HG02678 (cell line): Measurements from ENCODE around the gene CDAN1.
"Not testable (repeated sequence)": the region's sequence is repeated elsewhere in the genome, so short reads cannot be mapped to it uniquely, and the experiment has no call there.

Experiments used
- ATAC-seq: cut with Tn5 transposase; IDR thresholded peaks from one replicate; pipeline ENCODE4 v1.9.1; 2021; ENCODE audit warnings: mild to moderate bottlenecking, moderate library complexity; ENCODE audit not compliant: unreplicated experiment

CDAN1 gene

DNA sequence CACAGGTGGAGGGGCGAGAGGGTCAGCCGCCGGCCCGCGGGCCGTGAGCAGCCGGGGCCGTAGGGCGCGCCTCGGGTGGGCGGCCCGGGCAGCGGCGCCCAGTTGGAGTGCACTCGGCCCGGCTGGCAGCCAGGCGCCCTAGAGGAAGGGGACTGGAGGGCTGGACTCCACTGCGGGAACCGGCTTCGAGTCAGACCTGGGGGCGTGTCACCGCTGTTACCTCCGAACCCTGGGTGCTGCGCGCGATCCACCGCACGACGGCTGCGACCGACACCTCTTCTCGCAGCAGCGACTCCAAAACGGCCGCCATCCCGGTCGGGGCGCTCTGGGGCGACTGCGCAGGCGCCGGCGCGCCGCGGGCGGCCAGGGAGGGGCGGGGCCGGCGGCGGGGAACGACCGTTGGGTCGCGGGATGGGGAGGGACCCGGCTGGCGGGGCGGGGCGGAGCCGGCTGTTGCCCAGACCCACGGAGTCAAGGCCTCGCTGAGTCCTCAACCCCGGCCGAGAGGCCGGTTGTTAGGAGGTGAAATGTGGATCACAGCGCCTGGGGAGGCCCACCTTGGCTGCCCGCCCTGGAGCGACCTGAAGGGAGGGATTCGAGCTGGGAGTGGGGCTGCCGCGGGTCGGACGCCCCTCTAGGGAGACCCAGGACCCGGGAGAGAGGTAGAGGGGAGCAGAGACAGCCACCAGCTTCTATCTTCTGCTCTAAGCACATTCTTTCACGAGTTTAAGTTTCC is at the start of gene CDAN1:
Gene CDAN1 (minus strand): TSS at position 336 of the 736 bp plus-strand sequence. CDS start 26 bp downstream, at position 310.
- peak; percentile 89 for ATAC-seq

DNA sequence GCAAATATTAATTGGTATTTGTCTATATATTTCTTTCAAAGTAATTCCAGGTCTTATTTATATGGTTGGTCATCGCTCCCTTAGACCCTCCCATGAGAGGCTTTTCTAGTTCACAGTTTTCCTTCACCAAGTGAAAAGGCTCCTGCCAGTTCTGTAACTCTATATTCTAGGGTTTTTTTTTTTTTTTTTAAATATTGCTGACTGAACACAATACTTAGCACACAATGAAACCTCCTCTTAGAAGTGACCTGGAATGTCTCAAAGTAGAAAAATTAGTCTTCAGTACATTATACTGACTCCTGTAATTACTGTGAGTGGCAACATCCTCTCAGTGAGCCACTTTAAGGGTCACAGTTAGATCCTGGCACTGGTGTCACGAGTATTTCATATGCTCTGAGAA is 48.6 kb upstream of the CDAN1 start:
- no peak for ATAC-seq

GRCh38 chr15:42784705-42785104 is 47.8 kb upstream of the CDAN1 start:
- ATAC-seq: no peak

- ATAC-seq: no peak
Measured at GRCh38 chr15:42782716-42783115, 45.8 kb upstream of the CDAN1 start.

DNA sequence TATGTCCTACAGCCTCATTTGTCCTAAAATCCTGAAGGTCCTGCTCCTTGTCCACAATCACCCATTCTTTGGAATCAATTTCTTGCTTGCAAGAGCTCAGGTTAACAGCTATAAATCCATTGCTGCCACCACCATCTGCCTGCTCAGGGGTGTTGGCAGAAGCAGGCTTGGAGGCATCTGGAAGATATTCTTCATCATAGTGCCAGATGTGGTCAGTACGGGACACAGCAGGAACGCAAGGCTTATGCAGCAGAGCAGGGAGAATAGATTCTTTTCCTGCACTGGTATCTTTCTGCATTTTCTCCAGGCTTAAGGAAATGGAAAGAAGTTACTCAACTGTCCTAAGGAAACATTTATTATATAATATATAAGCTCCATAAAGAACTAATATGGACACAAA is 38.5 kb upstream of the CDAN1 start:
- no peak for ATAC-seq

DNA sequence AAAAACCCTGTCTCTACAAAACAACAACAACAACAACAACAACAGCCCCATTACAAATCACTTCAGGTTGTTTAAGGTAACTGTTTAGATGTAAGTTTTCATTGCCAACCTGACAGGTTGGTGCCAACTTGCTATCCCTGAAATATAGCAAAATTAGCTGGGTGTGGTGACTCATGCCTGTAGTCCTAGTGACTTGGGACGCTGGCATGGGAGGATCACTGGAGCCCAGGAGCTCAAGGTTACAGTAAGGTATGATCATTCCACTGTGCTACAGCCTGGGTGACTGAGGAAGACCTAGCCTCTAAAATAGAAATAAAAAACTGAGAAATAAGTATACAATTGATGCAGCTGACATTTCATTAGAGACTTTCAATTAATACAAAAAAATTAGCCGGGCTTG is 36.0 kb upstream of the CDAN1 start:
- ATAC-seq: no peak

DNA sequence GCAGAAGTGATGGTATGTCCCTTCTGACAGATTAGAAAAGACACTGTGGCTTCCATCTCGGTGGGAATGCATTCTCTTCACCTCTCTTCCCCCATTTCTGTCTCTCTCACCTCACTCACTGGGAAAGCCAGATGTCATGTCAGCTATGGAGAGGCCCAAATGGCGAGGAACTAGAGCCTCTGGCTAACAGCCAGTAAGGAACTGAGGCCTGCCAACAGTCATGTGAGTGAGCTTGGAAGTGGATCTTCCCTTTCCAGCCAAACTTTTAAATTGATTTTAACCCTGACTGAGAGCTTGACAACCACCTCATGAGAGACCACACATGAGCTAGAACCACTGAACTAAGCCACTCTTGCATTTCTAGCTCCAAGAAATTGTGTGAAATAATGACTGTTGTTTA is 35.2 kb upstream of the CDAN1 start:
- no peak for ATAC-seq

GRCh38 chr15:42766109-42766508 is 29.2 kb upstream of the CDAN1 start:
- not testable (repeated sequence) for ATAC-seq

- not testable (repeated sequence) for ATAC-seq
Measured at GRCh38 chr15:42764154-42764731, 27.3 kb upstream of the CDAN1 start.

DNA sequence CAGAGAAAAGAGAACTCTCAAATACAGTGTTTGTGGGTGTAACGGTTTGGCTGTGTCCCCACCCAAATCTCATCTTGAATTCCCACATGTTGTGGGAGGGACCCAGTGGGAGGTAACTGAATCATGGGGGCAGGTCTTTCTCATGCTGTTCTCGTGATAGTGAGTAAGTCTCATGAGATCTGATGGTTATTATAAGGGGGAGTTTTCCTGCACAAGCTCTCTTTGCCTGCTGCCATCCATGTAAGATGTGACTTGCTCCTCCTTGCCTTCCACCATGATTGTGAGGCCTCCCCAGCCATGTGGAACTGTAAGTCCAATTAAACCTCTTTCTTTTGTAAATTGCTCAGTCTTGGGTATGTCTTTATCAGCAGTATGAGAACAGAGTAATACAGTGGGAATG is 24.9 kb upstream of the CDAN1 start:
- not testable (repeated sequence) for ATAC-seq

GRCh38 chr15:42760759-42761158 is 23.8 kb upstream of the CDAN1 start:
- ATAC-seq: no peak

DNA sequence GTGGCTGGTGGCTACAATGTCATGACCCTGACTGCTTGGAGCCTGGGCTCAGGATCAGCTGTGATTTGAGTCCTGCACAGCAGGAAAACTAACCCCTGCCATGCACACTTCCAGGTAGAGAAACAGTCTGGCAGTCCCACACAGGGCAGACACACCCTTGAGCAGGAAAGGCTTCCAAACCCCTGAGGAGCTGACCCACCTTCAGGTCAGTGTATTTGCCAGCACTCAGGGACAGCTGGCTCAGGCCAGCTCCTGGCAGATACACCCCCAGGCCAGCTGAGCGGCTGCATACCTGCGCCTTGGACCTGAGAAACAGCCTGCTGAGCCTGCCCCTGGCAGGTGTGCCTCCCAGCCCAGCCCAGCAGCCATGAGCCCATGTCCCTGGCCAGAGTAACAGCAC is 22.2 kb upstream of the CDAN1 start:
- ATAC-seq: no peak

DNA sequence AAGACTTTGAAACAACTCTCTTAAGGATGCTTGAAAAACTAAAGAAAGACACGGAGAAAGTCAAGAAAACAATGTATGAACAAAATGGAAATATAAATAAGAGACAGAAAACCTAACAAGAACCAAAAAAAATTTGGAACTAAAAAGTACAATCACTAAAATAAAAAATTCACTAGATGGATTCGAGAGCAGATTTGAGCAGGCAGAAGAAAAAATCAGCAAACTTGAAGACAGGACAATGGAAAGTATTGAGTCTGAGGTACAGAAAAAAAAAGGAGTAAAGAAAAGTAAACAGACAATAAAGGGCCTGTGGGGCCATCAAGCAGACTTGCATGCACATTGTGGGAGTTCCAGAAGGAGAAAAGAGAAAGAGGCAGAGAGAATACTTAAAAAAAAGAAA is 13.4 kb upstream of the CDAN1 start:
- no peak for ATAC-seq

GRCh38 chr15:42749266-42749665 is 12.3 kb upstream of the CDAN1 start:
- ATAC-seq: no peak

DNA sequence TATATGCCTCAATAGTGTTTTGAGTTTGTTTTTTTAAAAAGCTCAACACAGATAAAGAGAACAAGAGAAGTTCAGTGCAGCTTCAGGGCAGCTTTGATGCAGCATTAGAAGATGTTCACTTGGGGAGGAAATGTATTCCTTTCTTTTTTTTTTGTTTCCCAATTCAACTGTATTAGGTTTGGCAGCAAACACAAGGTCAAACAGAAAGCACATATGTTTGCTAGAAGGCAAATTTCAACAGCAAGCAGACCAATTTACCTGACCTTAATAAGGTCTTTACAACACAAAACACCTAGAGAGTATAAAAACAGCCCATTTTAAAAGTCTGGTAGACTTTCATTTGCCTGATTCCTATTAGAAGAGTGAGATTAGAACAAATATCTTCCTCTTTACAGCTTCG is 7.3 kb upstream of the CDAN1 start:
- no peak for ATAC-seq

GRCh38 chr15:42742149-42742548 is 5.2 kb upstream of the CDAN1 start:
- ATAC-seq: no peak

GRCh38 chr15:42741710-42742109 is 4.8 kb upstream of the CDAN1 start:
- no peak for ATAC-seq

GRCh38 chr15:42737529-42738328 is 801 bp upstream of the CDAN1 start:
- no peak for ATAC-seq

DNA sequence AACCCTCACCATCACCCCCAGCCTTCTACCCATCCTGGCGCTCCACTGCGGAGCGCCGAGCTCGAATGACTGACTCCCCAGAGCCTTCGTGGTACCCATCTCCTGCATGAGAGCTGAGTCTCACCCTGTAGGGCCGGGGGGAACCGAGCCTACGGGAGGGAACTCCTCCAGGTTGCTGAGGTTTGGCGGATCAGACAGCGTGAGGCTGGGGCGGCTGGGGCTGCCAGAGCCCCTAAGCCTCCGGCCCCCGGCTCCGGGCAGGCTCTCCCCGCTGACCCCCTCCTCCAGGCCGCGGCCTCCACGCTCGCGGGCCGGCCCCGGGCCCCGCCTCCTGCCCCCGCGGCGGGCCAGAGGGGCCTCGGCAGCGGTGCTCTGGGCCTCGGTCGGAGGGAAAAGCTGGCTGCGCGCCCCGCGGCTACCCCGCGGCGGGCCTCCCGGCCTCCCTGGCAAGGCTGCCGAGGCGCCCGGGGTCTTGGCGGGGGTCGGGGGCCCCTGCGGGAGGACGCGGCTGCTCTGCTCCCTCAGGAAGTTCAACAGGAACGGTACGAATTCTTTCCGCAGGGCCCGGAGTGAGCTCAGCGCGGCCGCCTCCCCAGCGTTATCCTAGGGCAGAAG is 643 bp downstream of the CDAN1 start:
- peak; percentile 25 for ATAC-seq

DNA sequence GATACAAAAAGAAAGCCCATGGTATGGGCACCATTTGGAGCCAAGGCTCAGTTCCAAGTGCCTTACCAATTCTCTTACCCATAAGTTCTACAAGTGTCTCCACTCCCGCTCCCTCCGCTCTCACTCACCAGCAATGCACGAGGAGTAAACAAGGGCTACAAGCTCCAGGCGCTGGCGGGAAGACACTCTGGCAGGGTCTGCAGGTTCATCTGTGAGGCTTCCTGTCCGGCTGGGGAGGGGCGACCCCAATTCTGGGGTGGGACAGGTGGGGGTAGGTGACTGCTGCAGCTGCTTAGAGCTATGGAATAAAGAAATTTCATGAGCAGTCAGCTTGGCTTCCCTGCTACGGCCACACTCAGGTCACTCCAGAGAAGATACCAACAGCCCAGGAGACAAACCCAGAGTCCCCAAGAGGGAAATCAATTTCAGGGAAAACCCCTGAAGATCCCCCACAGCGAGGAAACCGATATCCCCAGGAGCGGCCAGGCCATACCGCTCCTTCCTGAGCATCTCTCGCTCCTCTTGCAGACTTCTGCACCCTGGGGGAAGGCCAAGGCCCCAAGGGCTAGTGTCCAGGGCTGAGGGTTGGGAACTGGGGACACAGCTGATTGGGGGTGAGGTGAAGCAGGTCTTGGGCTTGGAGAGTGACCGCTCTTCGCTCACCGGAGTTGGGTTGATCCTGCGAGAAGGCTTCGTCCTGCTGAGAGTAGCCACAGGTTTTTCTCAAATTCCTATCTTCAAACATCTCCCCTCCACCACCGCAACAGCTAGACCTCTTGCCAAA is 1.4 kb downstream of the CDAN1 start:
- ATAC-seq: no peak
